ENCODE data around the gene PHAF1. TPM values are rescaled to one million over a fixed set of nuclear protein-coding genes. Genes with fewer than 3 reads are reported as not detected.
A peak's percentile ranks its signal among the peaks of the same experiment; 100 is the strongest.

Gene PHAF1
- total RNA-seq, 1 donor = 16.0 TPM

DNA sequence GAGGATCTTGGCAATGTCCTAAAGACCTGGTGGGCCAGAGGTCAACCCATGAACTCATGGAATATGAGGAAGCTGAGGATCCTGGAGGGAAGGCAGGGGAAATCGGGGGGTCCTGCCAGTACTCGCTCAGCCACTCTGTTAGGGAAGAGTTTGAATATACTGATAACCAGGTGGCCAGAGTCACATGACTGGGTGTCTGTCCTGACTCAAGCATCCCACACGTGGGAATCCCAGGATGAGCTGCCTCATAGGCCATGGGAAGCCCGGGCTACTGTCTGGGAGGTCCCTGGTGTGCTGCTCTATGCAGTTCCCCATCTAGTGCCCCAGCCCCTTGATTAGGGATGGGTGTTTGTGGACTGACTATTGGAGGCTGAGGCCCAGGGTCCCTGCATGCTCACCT lies 78.6 kb downstream of the PHAF1 start:
- TF ChIP-seq, protein P1, sequence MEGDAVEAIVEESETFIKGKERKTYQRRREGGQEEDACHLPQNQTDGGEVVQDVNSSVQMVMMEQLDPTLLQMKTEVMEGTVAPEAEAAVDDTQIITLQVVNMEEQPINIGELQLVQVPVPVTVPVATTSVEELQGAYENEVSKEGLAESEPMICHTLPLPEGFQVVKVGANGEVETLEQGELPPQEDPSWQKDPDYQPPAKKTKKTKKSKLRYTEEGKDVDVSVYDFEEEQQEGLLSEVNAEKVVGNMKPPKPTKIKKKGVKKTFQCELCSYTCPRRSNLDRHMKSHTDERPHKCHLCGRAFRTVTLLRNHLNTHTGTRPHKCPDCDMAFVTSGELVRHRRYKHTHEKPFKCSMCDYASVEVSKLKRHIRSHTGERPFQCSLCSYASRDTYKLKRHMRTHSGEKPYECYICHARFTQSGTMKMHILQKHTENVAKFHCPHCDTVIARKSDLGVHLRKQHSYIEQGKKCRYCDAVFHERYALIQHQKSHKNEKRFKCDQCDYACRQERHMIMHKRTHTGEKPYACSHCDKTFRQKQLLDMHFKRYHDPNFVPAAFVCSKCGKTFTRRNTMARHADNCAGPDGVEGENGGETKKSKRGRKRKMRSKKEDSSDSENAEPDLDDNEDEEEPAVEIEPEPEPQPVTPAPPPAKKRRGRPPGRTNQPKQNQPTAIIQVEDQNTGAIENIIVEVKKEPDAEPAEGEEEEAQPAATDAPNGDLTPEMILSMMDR (IDR thresholded peaks at IDR 0.05; ENCODE audit: insufficient read depth, low read depth, low read length) = no peak
- DNase-seq (ENCODE audit: low read depth) = no peak
- H3K4me3 ChIP-seq (ENCODE audit: low read depth, low read length) = no peak overlapping the region

GRCh38 chr16:67188798-67189197 lies 79.1 kb downstream of the PHAF1 start:
- H3K4me3 ChIP-seq (ENCODE audit: low read depth, low read length) = no peak overlapping the region
- TF ChIP-seq, protein P1 (IDR thresholded peaks at IDR 0.05; ENCODE audit: insufficient read depth, low read depth, low read length) = no peak
- DNase-seq (ENCODE audit: low read depth) = no peak

GRCh38 chr16:67190041-67190440 lies 80.3 kb downstream of the PHAF1 start, which contains the start of gene EXOC3L1:
Gene EXOC3L1, minus strand, starts transcription at chr16:67190136. Its CDS starts 460 bp downstream, at chr16:67189676.
- no peak for DNase-seq (ENCODE audit: low read depth)
- H3K4me3 ChIP-seq (ENCODE audit: low read depth, low read length) = no peak within 1 kb of the TSS
- TF ChIP-seq, protein P1 (IDR thresholded peaks at IDR 0.05; ENCODE audit: insufficient read depth, low read depth, low read length) = no peak

GRCh38 chr16:67190448-67191399 lies 81.0 kb downstream of the PHAF1 start:
- TF ChIP-seq, protein P1 (IDR thresholded peaks at IDR 0.05; ENCODE audit: insufficient read depth, low read depth, low read length) = no peak
- no peak overlapping the region for H3K4me3 ChIP-seq (ENCODE audit: low read depth, low read length)
- peak; percentile 77 for DNase-seq (ENCODE audit: low read depth)

GRCh38 chr16:67191411-67191994 lies 81.8 kb downstream of the PHAF1 start:
- DNase-seq (ENCODE audit: low read depth) = no peak
- TF ChIP-seq, protein P1 (IDR thresholded peaks at IDR 0.05; ENCODE audit: insufficient read depth, low read depth, low read length) = no peak
- H3K4me3 ChIP-seq (ENCODE audit: low read depth, low read length) = peak overlapping the region; percentile 51

- DNase-seq (ENCODE audit: low read depth) = peak; percentile 95
- TF ChIP-seq, protein P1 (IDR thresholded peaks at IDR 0.05; ENCODE audit: insufficient read depth, low read depth, low read length) = no peak
- peak within 1 kb of the TSS; percentile 96 for H3K4me3 ChIP-seq (ENCODE audit: low read depth, low read length)
Measured at GRCh38 chr16:67191995-67192681, 82.4 kb downstream of the PHAF1 start, which contains the start of gene E2F4. Gene E2F4, plus strand, starts transcription at chr16:67192155. Its CDS starts 73 bp downstream, at chr16:67192228.
